ENCODE data around the gene CLCN6.

GRCh38 chr1:11761988-11762406, 44.0 kb upstream of the CLCN6 start, which contains the start of gene C1orf167:
- TF ChIP-seq, protein P1, sequence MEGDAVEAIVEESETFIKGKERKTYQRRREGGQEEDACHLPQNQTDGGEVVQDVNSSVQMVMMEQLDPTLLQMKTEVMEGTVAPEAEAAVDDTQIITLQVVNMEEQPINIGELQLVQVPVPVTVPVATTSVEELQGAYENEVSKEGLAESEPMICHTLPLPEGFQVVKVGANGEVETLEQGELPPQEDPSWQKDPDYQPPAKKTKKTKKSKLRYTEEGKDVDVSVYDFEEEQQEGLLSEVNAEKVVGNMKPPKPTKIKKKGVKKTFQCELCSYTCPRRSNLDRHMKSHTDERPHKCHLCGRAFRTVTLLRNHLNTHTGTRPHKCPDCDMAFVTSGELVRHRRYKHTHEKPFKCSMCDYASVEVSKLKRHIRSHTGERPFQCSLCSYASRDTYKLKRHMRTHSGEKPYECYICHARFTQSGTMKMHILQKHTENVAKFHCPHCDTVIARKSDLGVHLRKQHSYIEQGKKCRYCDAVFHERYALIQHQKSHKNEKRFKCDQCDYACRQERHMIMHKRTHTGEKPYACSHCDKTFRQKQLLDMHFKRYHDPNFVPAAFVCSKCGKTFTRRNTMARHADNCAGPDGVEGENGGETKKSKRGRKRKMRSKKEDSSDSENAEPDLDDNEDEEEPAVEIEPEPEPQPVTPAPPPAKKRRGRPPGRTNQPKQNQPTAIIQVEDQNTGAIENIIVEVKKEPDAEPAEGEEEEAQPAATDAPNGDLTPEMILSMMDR (IDR thresholded peaks at IDR 0.05) = no peak
- TF ChIP-seq POLR2A (IDR thresholded peaks at IDR 0.05) (no peak), EP300 (IDR thresholded peaks at IDR 0.05) (no peak)
